GM12873 (cell line): Measurements from ENCODE around the gene JAZF1.

ENCODE experiments used
- CTCF ChIP-seq: IDR thresholded peaks from 2 replicates; pipeline ENCODE4 v1.5.1; 2012; ENCODE audit warnings: low read depth, mild to moderate bottlenecking, moderate library complexity, low read length, control low read depth; ENCODE audit not compliant: insufficient read depth; ENCODE audit errors: missing control alignments

JAZF1 gene

GRCh38 chr7:28145090-28145626 is 35.4 kb downstream of the JAZF1 start:
- no peak for TF ChIP-seq CTCF

GRCh38 chr7:28144266-28144665 is 36.3 kb downstream of the JAZF1 start:
- TF ChIP-seq CTCF = no peak

- TF ChIP-seq CTCF = peak; percentile 57
These were observed 37.9 kb downstream of the JAZF1 start for GRCh38 chr7:28142650-28143049.

- no peak for TF ChIP-seq CTCF
These were observed 39.6 kb downstream of the JAZF1 start for GRCh38 chr7:28140979-28141378.

GRCh38 chr7:28138837-28139236 is 41.8 kb downstream of the JAZF1 start:
- no peak for TF ChIP-seq CTCF

- TF ChIP-seq CTCF = no peak
These were observed 43.1 kb downstream of the JAZF1 start for GRCh38 chr7:28137463-28137862.

GRCh38 chr7:28136885-28137284 is 43.7 kb downstream of the JAZF1 start:
- TF ChIP-seq CTCF = no peak
